ENCODE data around the gene CAPN14.

CAPN14 gene

DNA sequence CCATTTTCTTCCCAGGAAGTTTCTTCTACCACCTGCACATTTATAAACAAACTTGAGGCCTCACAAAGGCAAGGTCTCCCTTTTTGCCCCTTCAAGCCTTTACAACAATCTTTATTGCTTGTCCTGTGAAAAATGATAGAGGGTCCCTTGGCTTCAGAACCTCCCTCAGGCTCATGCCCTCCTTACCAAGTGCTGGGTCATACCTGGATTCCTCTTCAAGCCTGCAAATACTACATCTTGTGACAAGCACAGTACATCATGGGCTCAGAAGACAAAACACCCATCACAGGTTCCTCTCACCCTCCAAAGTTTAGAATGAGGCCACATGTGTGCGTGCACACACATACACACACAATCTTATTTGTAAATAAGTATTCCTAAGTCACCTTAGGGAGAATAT, 9.1 kb downstream of the CAPN14 start:
- Histone ChIP-seq H2AFZ (ENCODE audit: low read length) (peak overlapping the region; percentile 33), H4K20me1 (ENCODE audit: insufficient read depth, low read length) (no peaks in the 10 kb centered on the region), H3F3A (ENCODE audit: insufficient read depth, low read length) (peaks cover 18% of the 10 kb centered on the region), H3K27me3 (replicated peaks; ENCODE audit: insufficient read depth, low read length) (no peaks in the 10 kb centered on the region), H3K4me3 (ENCODE audit: low read length) (no peak overlapping the region), H3K9ac (ENCODE audit: low read length) (peak overlapping the region; percentile 4; the same call in 1 of the 2 replicates), H3K4me2 (ENCODE audit: low read depth, low read length) (peak overlapping the region; percentile 44; the same call in 1 of the 2 replicates), H3K4me1 (ENCODE audit: low read length) (peaks cover 36% of the 10 kb centered on the region), H3K9me2 (replicated peaks; ENCODE audit: insufficient read depth, low read length) (no peaks in the 10 kb centered on the region), H3K79me2 (ENCODE audit: low read length) (no peaks in the 10 kb centered on the region), H3K36me3 (replicated peaks; ENCODE audit: insufficient read depth, low read length) (no peaks in the 10 kb centered on the region), H3K27ac (ENCODE audit: low read length) (peak overlapping the region; percentile 48; the same call in 1 of the 2 replicates), H3K9me3 (replicated peaks; ENCODE audit: insufficient read depth, low read length) (no peaks in the 10 kb centered on the region)
- TF ChIP-seq, protein P1, sequence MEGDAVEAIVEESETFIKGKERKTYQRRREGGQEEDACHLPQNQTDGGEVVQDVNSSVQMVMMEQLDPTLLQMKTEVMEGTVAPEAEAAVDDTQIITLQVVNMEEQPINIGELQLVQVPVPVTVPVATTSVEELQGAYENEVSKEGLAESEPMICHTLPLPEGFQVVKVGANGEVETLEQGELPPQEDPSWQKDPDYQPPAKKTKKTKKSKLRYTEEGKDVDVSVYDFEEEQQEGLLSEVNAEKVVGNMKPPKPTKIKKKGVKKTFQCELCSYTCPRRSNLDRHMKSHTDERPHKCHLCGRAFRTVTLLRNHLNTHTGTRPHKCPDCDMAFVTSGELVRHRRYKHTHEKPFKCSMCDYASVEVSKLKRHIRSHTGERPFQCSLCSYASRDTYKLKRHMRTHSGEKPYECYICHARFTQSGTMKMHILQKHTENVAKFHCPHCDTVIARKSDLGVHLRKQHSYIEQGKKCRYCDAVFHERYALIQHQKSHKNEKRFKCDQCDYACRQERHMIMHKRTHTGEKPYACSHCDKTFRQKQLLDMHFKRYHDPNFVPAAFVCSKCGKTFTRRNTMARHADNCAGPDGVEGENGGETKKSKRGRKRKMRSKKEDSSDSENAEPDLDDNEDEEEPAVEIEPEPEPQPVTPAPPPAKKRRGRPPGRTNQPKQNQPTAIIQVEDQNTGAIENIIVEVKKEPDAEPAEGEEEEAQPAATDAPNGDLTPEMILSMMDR (IDR thresholded peaks at IDR 0.05; ENCODE audit: low read length) = no peak
- TF ChIP-seq EZH2 (optimal IDR thresholded peaks at IDR 0.05; ENCODE audit: low read depth, low read length) (no peak), EZH2phosphoT487 (IDR thresholded peaks at IDR 0.05; ENCODE audit: low read length) (no peak)
- no peak for DNase-seq

GRCh38 chr2:31207790-31208189, 9.5 kb downstream of the CAPN14 start:
- H2AFZ ChIP-seq (ENCODE audit: low read length) = peak overlapping the region; percentile 33
- DNase-seq = peak; percentile 73
- no peaks in the 10 kb centered on the region for H4K20me1 ChIP-seq (ENCODE audit: insufficient read depth, low read length)
- H3F3A ChIP-seq (ENCODE audit: insufficient read depth, low read length) = peaks cover 14% of the 10 kb centered on the region
- H3K36me3 ChIP-seq (replicated peaks; ENCODE audit: insufficient read depth, low read length) = no peaks in the 10 kb centered on the region
- peak overlapping the region; percentile 44; the same call in 1 of the 2 replicates for H3K4me2 ChIP-seq (ENCODE audit: low read depth, low read length)
- H3K79me2 ChIP-seq (ENCODE audit: low read length) = no peaks in the 10 kb centered on the region
- peak overlapping the region; percentile 48; the same call in 1 of the 2 replicates for H3K27ac ChIP-seq (ENCODE audit: low read length)
- H3K4me3 ChIP-seq (ENCODE audit: low read length) = no peak overlapping the region
- TF ChIP-seq EZH2 (optimal IDR thresholded peaks at IDR 0.05; ENCODE audit: low read depth, low read length) = no peak
- TF ChIP-seq, protein P1 (IDR thresholded peaks at IDR 0.05; ENCODE audit: low read length) = 0 out of 2 replicates have a peak, but pooled peaks have one; percentile 8
- no peaks in the 10 kb centered on the region for H3K9me3 ChIP-seq (replicated peaks; ENCODE audit: insufficient read depth, low read length)
- peak overlapping the region; percentile 4; the same call in 1 of the 2 replicates for H3K9ac ChIP-seq (ENCODE audit: low read length)
- H3K9me2 ChIP-seq (replicated peaks; ENCODE audit: insufficient read depth, low read length) = no peaks in the 10 kb centered on the region
- no peaks in the 10 kb centered on the region for H3K27me3 ChIP-seq (replicated peaks; ENCODE audit: insufficient read depth, low read length)
- H3K4me1 ChIP-seq (ENCODE audit: low read length) = peaks cover 32% of the 10 kb centered on the region

DNA sequence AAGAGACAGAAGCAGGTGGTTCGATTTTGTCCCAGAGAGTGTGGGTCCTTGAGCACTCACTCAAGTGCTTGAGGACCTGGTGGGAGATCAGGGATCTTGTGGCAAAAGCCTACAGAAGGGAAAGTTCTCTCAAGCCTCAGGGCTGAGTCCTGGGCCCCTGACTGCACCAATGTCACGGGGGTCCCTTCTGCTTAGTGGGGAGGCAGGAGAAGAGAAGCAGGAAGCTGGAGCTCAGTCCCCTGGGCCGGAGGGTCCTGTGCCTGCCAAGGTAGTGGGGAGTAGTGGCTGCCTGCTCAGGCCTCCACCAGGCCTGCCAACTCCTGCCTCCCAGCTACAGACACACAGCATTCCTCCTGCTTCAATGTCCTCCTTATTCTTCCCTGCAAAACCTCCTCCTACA, 11.7 kb downstream of the CAPN14 start:
- H3K27ac ChIP-seq (ENCODE audit: low read length) = no peak overlapping the region
- no peak overlapping the region for H3K4me2 ChIP-seq (ENCODE audit: low read depth, low read length)
- no peaks in the 10 kb centered on the region for H3K9me2 ChIP-seq (replicated peaks; ENCODE audit: insufficient read depth, low read length)
- no peak overlapping the region for H3K9ac ChIP-seq (ENCODE audit: low read length)
- no peaks in the 10 kb centered on the region for H4K20me1 ChIP-seq (ENCODE audit: insufficient read depth, low read length)
- no peaks in the 10 kb centered on the region for H3K36me3 ChIP-seq (replicated peaks; ENCODE audit: insufficient read depth, low read length)
- H3K9me3 ChIP-seq (replicated peaks; ENCODE audit: insufficient read depth, low read length) = no peaks in the 10 kb centered on the region
- H3K4me1 ChIP-seq (ENCODE audit: low read length) = peaks cover 25% of the 10 kb centered on the region
- TF ChIP-seq, protein P1 (IDR thresholded peaks at IDR 0.05; ENCODE audit: low read length) = no peak
- TF ChIP-seq EZH2 (optimal IDR thresholded peaks at IDR 0.05; ENCODE audit: low read depth, low read length) (no peak), EZH2phosphoT487 (IDR thresholded peaks at IDR 0.05; ENCODE audit: low read length) (no peak)
- peaks cover 9% of the 10 kb centered on the region; the same call in 1 of the 2 replicates for H3F3A ChIP-seq (ENCODE audit: insufficient read depth, low read length)
- DNase-seq = peak; percentile 1
- no peaks in the 10 kb centered on the region for H3K79me2 ChIP-seq (ENCODE audit: low read length)
- no peak overlapping the region for H3K4me3 ChIP-seq (ENCODE audit: low read length)
- H3K27me3 ChIP-seq (replicated peaks; ENCODE audit: insufficient read depth, low read length) = no peaks in the 10 kb centered on the region
- no peak overlapping the region for H2AFZ ChIP-seq (ENCODE audit: low read length)

Data from MM.1S (cell line).